Upper lobe of left lung (tissue), 4 donors: ENCODE results near the gene NF2.

Source experiments
- EP300 ChIP-seq, 4 donors: sonication (generic); formaldehyde crosslinking; IDR thresholded peaks; one replicate each; pipeline ENCODE4 v1.5.1; 2017; ENCODE audit warnings: antibody characterized with exemption in 4 of 4, control low read depth in 2 of 4
- POLR2AphosphoS5 ChIP-seq, 2 donors: sonication (generic); formaldehyde crosslinking; IDR thresholded peaks; one replicate each; pipeline ENCODE4 v1.5.1; 2017; ENCODE audit warnings: antibody characterized with exemption in 2 of 2
- TF ChIP-seq, protein P1 (sequence below), 6 experiments: fragments of 450-650 bp in 4 of 6; fragments of 200-600 bp in 2 of 6; sonication (generic) in 2 of 6; IDR thresholded peaks; one replicate each; pipeline ENCODE4 v1.5.1; 2016 to 2019; ENCODE audit warnings: antibody characterized with exemption in 6 of 6

DNA sequence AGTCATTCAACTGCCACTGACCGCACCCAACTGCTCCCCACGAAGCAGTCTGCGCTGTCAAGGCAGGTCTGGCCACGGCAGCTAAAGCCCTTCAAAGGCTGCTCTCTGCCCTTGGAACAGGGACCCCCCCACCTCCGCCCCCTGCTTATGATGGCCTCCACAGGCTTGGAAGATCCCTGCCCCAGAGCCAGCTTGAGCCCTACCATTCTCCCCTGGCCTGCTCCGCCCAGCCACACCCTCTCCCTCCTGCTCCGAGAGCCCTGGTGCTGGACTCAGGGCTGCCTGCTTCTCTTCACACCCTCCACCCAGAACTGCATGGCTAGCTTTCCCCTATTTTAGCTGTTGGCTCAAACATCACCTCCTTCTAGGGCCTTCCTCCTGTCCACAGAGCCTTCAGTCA, 144.4 kb downstream of the NF2 start:
- TF ChIP-seq EP300 (IDR thresholded peaks at IDR 0.05) = no peak
- TF ChIP-seq, protein P1, sequence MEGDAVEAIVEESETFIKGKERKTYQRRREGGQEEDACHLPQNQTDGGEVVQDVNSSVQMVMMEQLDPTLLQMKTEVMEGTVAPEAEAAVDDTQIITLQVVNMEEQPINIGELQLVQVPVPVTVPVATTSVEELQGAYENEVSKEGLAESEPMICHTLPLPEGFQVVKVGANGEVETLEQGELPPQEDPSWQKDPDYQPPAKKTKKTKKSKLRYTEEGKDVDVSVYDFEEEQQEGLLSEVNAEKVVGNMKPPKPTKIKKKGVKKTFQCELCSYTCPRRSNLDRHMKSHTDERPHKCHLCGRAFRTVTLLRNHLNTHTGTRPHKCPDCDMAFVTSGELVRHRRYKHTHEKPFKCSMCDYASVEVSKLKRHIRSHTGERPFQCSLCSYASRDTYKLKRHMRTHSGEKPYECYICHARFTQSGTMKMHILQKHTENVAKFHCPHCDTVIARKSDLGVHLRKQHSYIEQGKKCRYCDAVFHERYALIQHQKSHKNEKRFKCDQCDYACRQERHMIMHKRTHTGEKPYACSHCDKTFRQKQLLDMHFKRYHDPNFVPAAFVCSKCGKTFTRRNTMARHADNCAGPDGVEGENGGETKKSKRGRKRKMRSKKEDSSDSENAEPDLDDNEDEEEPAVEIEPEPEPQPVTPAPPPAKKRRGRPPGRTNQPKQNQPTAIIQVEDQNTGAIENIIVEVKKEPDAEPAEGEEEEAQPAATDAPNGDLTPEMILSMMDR (IDR thresholded peaks at IDR 0.05) = no peak
- no peak for TF ChIP-seq POLR2AphosphoS5 (IDR thresholded peaks at IDR 0.05)
